HepG2 (cell line): ENCODE data around the gene B3GNT7. TPM values are rescaled to one million over a fixed set of nuclear protein-coding genes. Genes with fewer than 3 reads are reported as not detected.

Source experiments
- ATAC-seq: fragments of 200-7000 bp; cut with Tn5 transposase; 3 replicates; pipeline ENCODE4 v1.9.1; 2020; ENCODE audit warnings: mild to moderate bottlenecking, moderate library complexity
- BruUV-seq: library from RNA; stranded (reverse); fragments of 400-500 nt; replicated peaks from 2 replicates; lab custom pipeline; 2021; lab: Mats Ljungman, UMichigan
- CTCF ChIA-PET: fragments of 300-600 bp; formaldehyde crosslinking; extraction: SDS; loops from one replicate; lab custom pipeline; 2021; ENCODE audit warnings: low total read pairs, inconsistent platforms, low intra/inter-chr PET ratio; lab: Yijun Ruan, JAX
- POLR2A ChIA-PET: fragments of 350-600 bp; sonication (Branson Sonifier 250); formaldehyde crosslinking; loops from one replicate; lab custom pipeline; 2020; ENCODE audit warnings: antibody characterized with exemption, inconsistent platforms; lab: Yijun Ruan, JAX
- DNase-seq: peaks from one replicate; pipeline ENCODE4 v3.0.0-alpha.2; 2015; ENCODE audit warnings: low spot score
- FAIRE-seq: peaks from 3 replicates; lab custom pipeline; 2011; peaks lifted over from hg19 to GRCh38; lab: Jason Lieb, UNC
- H2AFZ ChIP-seq: one replicate; pipeline ENCODE4 v1.6.1; 2011; ENCODE audit warnings: low read length, inconsistent platforms
- H3K27ac ChIP-seq: fragments of 300-600 bp; 3 replicates; pipeline ENCODE4 v1.8.0; 2011; ENCODE audit warnings: mixed run types, mild to moderate bottlenecking, mixed read lengths, low read length, inconsistent platforms; ENCODE audit not compliant: insufficient read depth; ENCODE audit errors: extremely low read length
- H3K27me3 ChIP-seq, 2 experiments: fragments of 200-600 bp in 1 of 2; 2 replicates in 1 of 2; 3 replicates in 1 of 2; pipeline versions ENCODE4 v1.6.0 to v1.8.0; 2011; ENCODE audit warnings: low read length in 2 of 2, mild to moderate bottlenecking in 2 of 2, moderate library complexity in 2 of 2, inconsistent platforms in 1 of 2; ENCODE audit not compliant: insufficient read depth in 2 of 2, control insufficient read depth in 1 of 2
- H3K36me3 ChIP-seq, 2 experiments: fragments of 200-600 bp in 1 of 2; replicated peaks in 1 of 2; 2 replicates in 1 of 2; 3 replicates in 1 of 2; pipeline versions ENCODE4 v1.5.1 to v1.8.0; 2011; ENCODE audit warnings: low read length in 2 of 2, inconsistent platforms in 1 of 2; ENCODE audit not compliant: insufficient read depth in 2 of 2, control insufficient read depth in 1 of 2
- H3K4me1 ChIP-seq: 2 replicates; pipeline ENCODE4 v1.5.1; 2012; ENCODE audit warnings: low read length, inconsistent platforms; ENCODE audit not compliant: insufficient read depth
- H3K4me2 ChIP-seq: 2 replicates; pipeline ENCODE4 v1.6.0; 2011; ENCODE audit warnings: low read depth, low read length, inconsistent platforms
- H3K4me3 ChIP-seq, 3 experiments: fragments of 200-600 bp in 1 of 3; sonication (generic), shearing (Covaris generic) in 1 of 3; replicated peaks in 1 of 3; 2 replicates each; pipeline ENCODE4 v1.5.1; 2011 to 2016; ENCODE audit warnings: low read length in 3 of 3, inconsistent platforms in 2 of 3, low read depth in 2 of 3, mild to moderate bottlenecking in 2 of 3, control low read depth in 1 of 3, mixed read lengths in 1 of 3; ENCODE audit not compliant: insufficient read depth in 1 of 3
- H3K79me2 ChIP-seq: one replicate; pipeline ENCODE4 v1.6.1; 2011; ENCODE audit warnings: low read length, inconsistent platforms; ENCODE audit not compliant: insufficient read depth
- H3K9ac ChIP-seq: 2 replicates; pipeline ENCODE4 v1.6.0; 2011; ENCODE audit warnings: mild to moderate bottlenecking, low read depth, low read length, inconsistent platforms; ENCODE audit not compliant: insufficient read depth
- H3K9me3 ChIP-seq: 2 replicates; pipeline ENCODE4 v1.5.1; 2012; ENCODE audit warnings: mild to moderate bottlenecking, low read length
- H4K20me1 ChIP-seq: 2 replicates; pipeline ENCODE4 v1.6.0; 2011; ENCODE audit warnings: inconsistent platforms, mild to moderate bottlenecking, low read length, moderate library complexity; ENCODE audit not compliant: insufficient read depth
- ARID4A ChIP-seq: sonication (generic); formaldehyde crosslinking; IDR thresholded peaks from 2 replicates; pipeline ENCODE4 v1.5.0; 2020; ENCODE audit warnings: mild to moderate bottlenecking, missing genetic modification reagents, borderline replicate concordance
- BORCS8-MEF2B ChIP-seq: sonication (generic); formaldehyde crosslinking; IDR thresholded peaks from 2 replicates; pipeline ENCODE4 v1.8.0; 2022; ENCODE audit warnings: mild to moderate bottlenecking, missing genetic modification reagents
- FOXA1 ChIP-seq, 2 experiments: fragments of 450-650 bp in 1 of 2; sonication (generic) in 1 of 2; formaldehyde crosslinking in 1 of 2; IDR thresholded peaks; 2 replicates each; pipeline versions ENCODE4 v1.4.0 to v1.6.1; 2016 to 2020; ENCODE audit warnings: missing genetic modification reagents in 1 of 2
- FOXK1 ChIP-seq: sonication (generic); formaldehyde crosslinking; IDR thresholded peaks from 2 replicates; pipeline ENCODE4 v1.4.0; 2020; ENCODE audit warnings: low read depth, missing genetic modification reagents, borderline replicate concordance
- KAT8 ChIP-seq: IDR thresholded peaks from 2 replicates; pipeline ENCODE4 v1.6.1; 2016; ENCODE audit warnings: missing genetic modification reagents, missing compliant biosample characterization
- MAFK ChIP-seq, 2 experiments: IDR thresholded peaks in 1 of 2; conservative IDR thresholded peaks in 1 of 2; 2 replicates each; pipeline ENCODE4 v1.6.1; 2011; ENCODE audit warnings: improper control_type of control experiment in 2 of 2, low read length in 2 of 2
- POGK ChIP-seq: sonication (generic); formaldehyde crosslinking; conservative IDR thresholded peaks from 2 replicates; pipeline ENCODE4 v1.8.0; 2022; ENCODE audit warnings: mild to moderate bottlenecking, moderate library complexity, missing genetic modification reagents
- RXRB ChIP-seq: IDR thresholded peaks from 2 replicates; pipeline ENCODE4 v1.6.1; 2016; ENCODE audit warnings: borderline replicate concordance, missing genetic modification reagents, missing compliant biosample characterization
- SIN3B ChIP-seq: fragments of 150-350 bp; IDR thresholded peaks from 2 replicates; pipeline ENCODE4 v1.6.1; 2014; ENCODE audit warnings: low read length
- TOE1 ChIP-seq: sonication (generic); formaldehyde crosslinking; IDR thresholded peaks from 2 replicates; pipeline ENCODE4 v1.4.0; 2020; ENCODE audit warnings: mild to moderate bottlenecking, missing genetic modification reagents
- ZBTB42 ChIP-seq: sonication (generic); formaldehyde crosslinking; IDR thresholded peaks from 2 replicates; pipeline ENCODE4 v1.5.0; 2020; ENCODE audit warnings: mild to moderate bottlenecking, missing genetic modification reagents
- ZNF274 ChIP-seq: sonication (generic); formaldehyde crosslinking; IDR thresholded peaks from 2 replicates; pipeline ENCODE4 v1.5.1; 2020; ENCODE audit warnings: mild to moderate bottlenecking, missing genetic modification reagents
- ZNF605 ChIP-seq: sonication (generic); formaldehyde crosslinking; IDR thresholded peaks from 2 replicates; pipeline ENCODE4 v1.8.0; 2022; ENCODE audit warnings: mild to moderate bottlenecking, missing genetic modification reagents
- ZNF614 ChIP-seq: IDR thresholded peaks from 2 replicates; pipeline ENCODE4 v1.6.1; 2018; ENCODE audit warnings: missing biosample characterization, missing genetic modification reagents, inconsistent platforms, borderline replicate concordance
- ZNF7 ChIP-seq: IDR thresholded peaks from 2 replicates; pipeline ENCODE4 v1.6.1; 2016; ENCODE audit warnings: missing biosample characterization, missing genetic modification reagents
- WGBS: methylation state at CpG from one replicate; pipeline ENCODE4 v1.1.6; 2017; ENCODE audit warnings: low lambda C conversion rate; 5-methylcytosine and 5-hydroxymethylcytosine counted together
- in situ Hi-C: cut with HindIII; loops from 2 replicates; pipeline ENCODE4 v1.10.0; 2017; ENCODE audit warnings: low pct_unique_long_range_greater_than_20kb; ENCODE audit not compliant: extremely low pct_ligation_motif_present
- intact Hi-C: fragments of 100-400 bp; cut with micrococcal nuclease; formaldehyde crosslinking; loops from one replicate; pipeline ENCODE4 v1.10.0; 2022; ENCODE audit not compliant: unreplicated experiment
- polyA plus RNA-seq, 8 experiments: library from polyadenylated mRNA; depleted of rRNA in 3 of 8; stranded (reverse) in 7 of 8; unstranded in 1 of 8; fragments of >200 nt; fragmentation: Illumina TruSeq in 4 of 8; extraction: Trizol in 4 of 8; gene quantifications; 2 replicates each; pipeline versions ENCODE4 v1.2.1 to v1.2.3, GENCODE V29; 2011 to 2016; ENCODE audit warnings: low read depth in 4 of 8, missing spikeins in 1 of 8, mixed read lengths in 1 of 8; ENCODE audit not compliant: insufficient read depth in 1 of 8
- total RNA-seq, 5 experiments: library from RNA; depleted of rRNA; stranded (reverse); fragments of >200 nt; fragmentation: Illumina TruSeq; extraction: Trizol; gene quantifications; 2 replicates each; pipeline ENCODE4 v1.2.3, GENCODE V29; 2016; ENCODE audit warnings: low read depth in 1 of 5

The B3GNT7 gene
- total and polyA plus RNA-seq, 2 of the 13 experiments (the other 11 are each of a cell fraction or from before 2014, with no cell fraction given), result 0.04 to 0.24 TPM

- Histone ChIP-seq H3K36me3 (no peaks in the 10 kb centered on the region; a peak in 1 of 5 replicates), H3K9ac (peak overlapping the region; percentile 42; the same call in 1 of the 2 replicates), H2AFZ (no peak overlapping the region), H4K20me1 (no peaks in the 10 kb centered on the region), H3K4me2 (peak overlapping the region; percentile 49), H3K4me1 (peaks cover 18% of the 10 kb centered on the region), H3K27me3 (no peaks in the 10 kb centered on the region), H3K9me3 (no peaks in the 10 kb centered on the region), H3K27ac (peak overlapping the region; percentile 38), H3K4me3 (peak overlapping the region in 1 of 3 experiments; percentile 12; a peak in 1 of 6 replicates), H3K79me2 (no peaks in the 10 kb centered on the region)
- 29% methylated on average over 22 of the region's 22 CpGs for WGBS
- peak; percentile 92 for DNase-seq
- FAIRE-seq, result peak; percentile 94
- POLR2A ChIA-PET, result no interaction called here
- BruUV-seq, result TSS peak; percentile 88
- CTCF ChIA-PET, result no interaction called here
- in situ Hi-C loops, result no loop called here
- intact Hi-C loops, result loop anchor here (1.0 kb wide), 1 partner anchor 28 kb away; no protein-coding TSS in a partner anchor
- ATAC-seq, result peak; percentile 92
- TF ChIP-seq ZNF7 (CRISPR knock-in tag), result no peak
- no peak for TF ChIP-seq ZBTB42 (CRISPR knock-in tag)
- TF ChIP-seq SIN3B, result no peak
- no peak for TF ChIP-seq FOXA1 (IDR thresholded peaks at IDR 0.05)
- TF ChIP-seq FOXA1 (CRISPR knock-in tag; IDR thresholded peaks at IDR 0.05), result peak; percentile 6; the same call in 1 of the 2 replicates
- peak; percentile 55; the same call in 1 of the 2 replicates for TF ChIP-seq ZNF605
- peak; percentile 18; the same call in 1 of the 2 replicates for TF ChIP-seq ARID4A (CRISPR knock-in tag)
- peak; percentile 55; the same call in 1 of the 2 replicates for TF ChIP-seq POGK (CRISPR knock-in tag)
- peak; percentile 84 to 96 for TF ChIP-seq MAFK (conservative IDR thresholded peaks at IDR 0.05 in 1 of 2, IDR thresholded peaks at IDR 0.05 in 1 of 2; ENCODE audit: low read length in 2 of 2)
- peak; percentile 14; the same call in 1 of the 2 replicates for TF ChIP-seq ZNF274 (CRISPR knock-in tag)
- TF ChIP-seq FOXK1 (CRISPR knock-in tag), result peak; percentile 15; the same call in 1 of the 2 replicates
- TF ChIP-seq ZNF614, result 0 out of 2 replicates have a peak, but pooled peaks have one; percentile 38
- no peak for TF ChIP-seq BORCS8-MEF2B (CRISPR knock-in tag)
- no peak for TF ChIP-seq TOE1 (CRISPR knock-in tag)
- peak; percentile 53; the same call in 1 of the 2 replicates for TF ChIP-seq KAT8
- peak; percentile 41; the same call in 1 of the 2 replicates for TF ChIP-seq RXRB (CRISPR knock-in tag)
These were observed 30.3 kb upstream of the B3GNT7 start for GRCh38 chr2:231364961-231365810.
